Stimulated activated CD8-positive, alpha-beta memory T cell treated with anti-CD3 and anti-CD28 coated beads, Interleukin-15, amount 100 ng/mL, for 4 hours (primary cell): ENCODE results near the gene C4B.
"Not testable (repeated sequence)": the region's sequence is repeated elsewhere in the genome, so short reads cannot be mapped to it uniquely, and the experiment has no call there.

ENCODE experiments used
- DNase-seq, 2 donors: peaks; one replicate each; pipeline ENCODE4 v3.0.0-alpha.2; 2020; ENCODE audit warnings: low read depth in 2 of 2

The C4B gene

GRCh38 chr6:32050562-32050961 lies 36.0 kb downstream of the C4B start:
- no peak for DNase-seq

- not testable (repeated sequence) for DNase-seq
These were observed 38.0 kb downstream of the C4B start for GRCh38 chr6:32052626-32053025.

GRCh38 chr6:32053314-32053713 lies 38.7 kb downstream of the C4B start:
- not testable (repeated sequence) for DNase-seq

GRCh38 chr6:32055756-32056155 lies 41.2 kb downstream of the C4B start:
- not testable (repeated sequence) for DNase-seq

GRCh38 chr6:32056254-32056653 lies 41.7 kb downstream of the C4B start:
- no peak for DNase-seq

GRCh38 chr6:32057966-32058365 lies 43.4 kb downstream of the C4B start:
- no peak for DNase-seq

GRCh38 chr6:32058511-32058963 lies 43.9 kb downstream of the C4B start:
- DNase-seq = no peak

- no peak for DNase-seq
These were observed 46.5 kb downstream of the C4B start for GRCh38 chr6:32060966-32061655.

- DNase-seq = no peak
These were observed 50.1 kb downstream of the C4B start for GRCh38 chr6:32064706-32065105.

GRCh38 chr6:32067521-32067920 lies 52.9 kb downstream of the C4B start:
- not testable (repeated sequence) for DNase-seq

- DNase-seq = not testable (repeated sequence)
These were observed 53.7 kb downstream of the C4B start for GRCh38 chr6:32068315-32068714.

GRCh38 chr6:32068867-32069266 lies 54.3 kb downstream of the C4B start:
- no peak for DNase-seq

GRCh38 chr6:32069460-32069859 lies 54.9 kb downstream of the C4B start:
- no peak for DNase-seq

GRCh38 chr6:32069878-32070515 lies 55.4 kb downstream of the C4B start:
- DNase-seq = no peak

- no peak for DNase-seq
These were observed 56.4 kb downstream of the C4B start for GRCh38 chr6:32070814-32071543.

GRCh38 chr6:32073101-32073500 lies 58.5 kb downstream of the C4B start:
- no peak for DNase-seq

- no peak for DNase-seq
These were observed 59.0 kb downstream of the C4B start for GRCh38 chr6:32073613-32074012.

GRCh38 chr6:32074996-32075532 lies 60.5 kb downstream of the C4B start:
- DNase-seq = no peak

- no peak for DNase-seq
These were observed 61.2 kb downstream of the C4B start for GRCh38 chr6:32075781-32076180.

GRCh38 chr6:32076321-32076809 lies 61.8 kb downstream of the C4B start:
- DNase-seq = no peak

- no peak for DNase-seq
These were observed 65.1 kb downstream of the C4B start for GRCh38 chr6:32079566-32080290.
